ENCODE results near the gene THSD7A.

THSD7A gene

DNA sequence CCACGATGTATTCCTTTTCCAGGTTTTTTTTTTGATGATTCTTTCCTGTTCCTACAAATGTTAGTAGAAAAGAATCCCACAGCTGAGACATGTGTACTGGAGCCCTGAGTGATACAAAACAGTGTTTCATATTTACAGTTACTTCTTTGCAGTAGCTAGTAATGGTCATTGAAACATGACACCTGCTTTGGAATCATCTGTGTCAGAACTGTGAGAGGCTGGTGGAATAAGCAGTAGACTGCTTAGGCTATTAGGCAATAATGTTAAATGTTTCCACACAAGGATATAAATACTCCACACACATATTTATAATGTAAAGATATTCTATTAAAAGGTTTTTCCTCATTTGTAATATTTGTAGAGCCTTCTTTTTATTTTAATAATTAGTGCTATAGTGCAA, 394.0 kb downstream of the THSD7A start:
- no peak overlapping the region for H3K4me3 ChIP-seq (ENCODE audit: low read length)
- H3K9me3 ChIP-seq (replicated peaks; ENCODE audit: low read length), result no peaks in the 10 kb centered on the region
- H3K9ac ChIP-seq (ENCODE audit: low read depth, low read length), result no peak overlapping the region
- H3K27me3 ChIP-seq (ENCODE audit: control insufficient read depth, insufficient read depth, low read length), result no peaks in the 10 kb centered on the region
- no peaks in the 10 kb centered on the region for H3K36me3 ChIP-seq (ENCODE audit: insufficient read depth, low read length)
- H3K4me2 ChIP-seq (ENCODE audit: low read length), result no peak overlapping the region
- H3K4me1 ChIP-seq (ENCODE audit: control insufficient read depth, insufficient read depth, low read length), result no peaks in the 10 kb centered on the region

DNA sequence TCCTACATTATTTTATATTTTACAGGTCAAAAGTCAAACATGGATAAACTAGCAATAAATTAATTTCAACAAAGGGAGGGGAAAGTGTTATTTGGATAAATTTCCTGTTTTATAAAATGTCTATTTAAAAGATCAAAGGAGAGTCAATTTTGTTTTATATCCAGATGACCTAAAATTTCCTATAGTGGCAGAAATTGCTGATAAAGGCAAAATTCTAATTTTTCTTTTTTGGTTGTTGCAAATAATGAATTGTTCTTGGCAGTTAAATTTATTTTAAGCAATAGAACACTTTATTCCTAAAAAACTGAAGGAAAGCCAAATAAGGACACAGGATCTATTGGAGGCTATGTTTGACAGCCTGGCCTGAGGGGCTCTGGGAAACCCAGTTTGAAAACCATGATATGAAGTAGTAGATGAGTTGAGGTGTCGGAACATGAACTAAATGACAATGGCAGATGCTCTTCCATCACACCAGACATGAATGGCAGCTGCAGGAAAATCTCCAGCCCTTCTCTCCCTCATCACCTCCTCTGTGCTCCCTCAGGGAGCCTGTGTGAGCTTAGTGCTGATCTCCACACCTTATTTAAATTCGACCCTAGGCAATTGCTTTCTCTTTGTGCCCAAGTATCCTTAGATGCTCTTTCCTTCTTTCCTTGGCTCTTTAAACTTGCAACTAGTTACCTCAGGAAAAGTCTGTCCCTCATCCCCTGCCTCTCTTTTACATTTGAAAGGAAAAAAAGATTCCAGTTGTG, 395.0 kb downstream of the THSD7A start:
- H3K4me1 ChIP-seq (ENCODE audit: control insufficient read depth, insufficient read depth, low read length), result no peaks in the 10 kb centered on the region
- no peak overlapping the region for H3K4me2 ChIP-seq (ENCODE audit: low read length)
- no peaks in the 10 kb centered on the region for H3K36me3 ChIP-seq (ENCODE audit: insufficient read depth, low read length)
- no peak overlapping the region for H3K9ac ChIP-seq (ENCODE audit: low read depth, low read length)
- H3K4me3 ChIP-seq (ENCODE audit: low read length), result no peak overlapping the region
- no peaks in the 10 kb centered on the region for H3K9me3 ChIP-seq (replicated peaks; ENCODE audit: low read length)
- H3K27me3 ChIP-seq (ENCODE audit: control insufficient read depth, insufficient read depth, low read length), result no peaks in the 10 kb centered on the region

DNA sequence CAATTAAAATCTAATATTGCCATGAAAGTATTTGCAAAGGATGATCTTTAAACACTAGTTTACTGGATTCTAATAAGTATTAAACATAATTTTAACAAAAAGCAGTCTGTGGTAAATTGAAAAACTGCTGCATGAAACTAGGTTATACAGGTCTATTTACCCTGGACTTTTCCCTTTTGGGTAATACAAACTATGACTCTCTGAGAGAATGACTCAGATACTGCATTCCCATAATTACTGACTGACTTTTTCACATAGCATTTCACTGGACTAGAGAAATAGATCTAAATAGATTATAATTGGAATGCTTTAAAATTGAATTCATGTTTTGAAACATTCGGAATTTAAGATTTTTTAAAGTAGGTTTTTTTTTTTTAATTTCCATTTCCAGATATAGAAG, 395.7 kb downstream of the THSD7A start:
- H3K4me2 ChIP-seq (ENCODE audit: low read length), result no peak overlapping the region
- no peak overlapping the region for H3K4me3 ChIP-seq (ENCODE audit: low read length)
- no peaks in the 10 kb centered on the region for H3K4me1 ChIP-seq (ENCODE audit: control insufficient read depth, insufficient read depth, low read length)
- no peaks in the 10 kb centered on the region for H3K36me3 ChIP-seq (ENCODE audit: insufficient read depth, low read length)
- H3K9ac ChIP-seq (ENCODE audit: low read depth, low read length), result no peak overlapping the region
- H3K27me3 ChIP-seq (ENCODE audit: control insufficient read depth, insufficient read depth, low read length), result no peaks in the 10 kb centered on the region
- H3K9me3 ChIP-seq (replicated peaks; ENCODE audit: low read length), result no peaks in the 10 kb centered on the region

DNA sequence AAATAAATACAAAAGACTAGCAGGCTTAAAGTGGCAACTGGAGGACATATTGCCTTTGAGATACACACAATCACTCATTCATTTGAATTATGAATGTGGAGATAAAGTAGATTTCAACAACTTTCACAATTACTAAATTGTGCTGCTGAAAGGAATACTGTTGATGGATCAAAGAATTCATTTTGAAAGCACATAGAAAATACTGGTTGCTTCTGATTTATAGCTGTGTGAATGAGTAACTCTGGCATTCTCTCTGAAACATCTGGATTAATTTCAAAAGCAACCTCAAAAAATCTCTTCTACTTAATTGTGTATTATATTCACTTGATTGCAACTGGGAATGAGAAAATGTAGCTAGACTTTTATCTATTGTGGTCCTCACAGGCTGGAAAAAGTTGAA, 397.6 kb downstream of the THSD7A start:
- no peaks in the 10 kb centered on the region for H3K27me3 ChIP-seq (ENCODE audit: control insufficient read depth, insufficient read depth, low read length)
- no peak overlapping the region for H3K4me2 ChIP-seq (ENCODE audit: low read length)
- no peaks in the 10 kb centered on the region for H3K9me3 ChIP-seq (replicated peaks; ENCODE audit: low read length)

DNA sequence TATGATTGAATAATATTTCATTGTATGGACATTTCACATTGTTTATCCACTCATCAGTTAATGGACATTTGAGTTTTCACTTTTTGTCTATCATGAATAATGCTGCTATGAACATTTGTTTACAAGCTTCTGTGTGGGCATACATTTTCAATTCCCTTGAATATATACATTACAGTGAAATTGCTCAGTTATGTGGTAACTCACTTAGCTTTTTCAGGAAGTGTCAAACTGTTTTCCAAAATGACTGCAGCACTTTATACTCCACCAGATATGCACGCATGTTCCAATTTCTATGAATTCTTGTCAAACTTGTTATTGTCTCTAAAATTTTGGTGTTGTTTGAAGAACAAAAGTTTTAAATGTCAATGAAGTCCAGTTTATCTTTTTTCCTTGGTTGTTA, 401.2 kb downstream of the THSD7A start:
- H3K4me1 ChIP-seq (ENCODE audit: control insufficient read depth, insufficient read depth, low read length), result no peaks in the 10 kb centered on the region
- no peak overlapping the region for H3K4me3 ChIP-seq (ENCODE audit: low read length)
- no peaks in the 10 kb centered on the region for H3K36me3 ChIP-seq (ENCODE audit: insufficient read depth, low read length)
- H3K4me2 ChIP-seq (ENCODE audit: low read length), result no peak overlapping the region
- H3K9me3 ChIP-seq (replicated peaks; ENCODE audit: low read length), result no peaks in the 10 kb centered on the region
- no peak overlapping the region for H3K9ac ChIP-seq (ENCODE audit: low read depth, low read length)
- H3K27me3 ChIP-seq (ENCODE audit: control insufficient read depth, insufficient read depth, low read length), result no peaks in the 10 kb centered on the region

More for the DNA sequence above, 397.6 kb downstream of the THSD7A start:
- Histone ChIP-seq H3K9ac (ENCODE audit: low read depth, low read length) (no peak overlapping the region), H3K4me3 (ENCODE audit: low read length) (no peak overlapping the region), H3K36me3 (ENCODE audit: insufficient read depth, low read length) (no peaks in the 10 kb centered on the region), H3K4me1 (ENCODE audit: control insufficient read depth, insufficient read depth, low read length) (no peaks in the 10 kb centered on the region)

DNA sequence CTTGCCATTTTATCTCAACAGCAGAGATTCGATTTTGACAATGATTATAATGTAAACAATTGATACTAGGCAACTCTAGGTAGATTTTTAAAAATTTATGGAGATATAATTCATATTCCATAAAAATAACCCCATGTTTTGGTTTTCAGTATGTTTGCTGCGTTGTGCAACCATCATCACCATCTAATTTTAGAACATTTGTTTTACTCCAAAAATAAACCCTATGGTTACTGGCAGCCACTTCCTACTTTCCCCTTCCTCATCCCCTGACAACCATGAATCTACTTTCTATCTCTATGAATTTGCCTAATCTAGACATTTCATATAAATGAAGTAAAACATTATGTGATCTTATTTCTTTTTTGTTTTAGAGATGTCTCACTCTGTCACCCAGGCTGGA, 401.9 kb downstream of the THSD7A start:
- Histone ChIP-seq H3K9me3 (replicated peaks; ENCODE audit: low read length) (no peaks in the 10 kb centered on the region), H3K4me1 (ENCODE audit: control insufficient read depth, insufficient read depth, low read length) (no peaks in the 10 kb centered on the region), H3K36me3 (ENCODE audit: insufficient read depth, low read length) (no peaks in the 10 kb centered on the region), H3K27me3 (ENCODE audit: control insufficient read depth, insufficient read depth, low read length) (no peaks in the 10 kb centered on the region), H3K9ac (ENCODE audit: low read depth, low read length) (no peak overlapping the region), H3K4me3 (ENCODE audit: low read length) (no peak overlapping the region), H3K4me2 (ENCODE audit: low read length) (no peak overlapping the region)

DNA sequence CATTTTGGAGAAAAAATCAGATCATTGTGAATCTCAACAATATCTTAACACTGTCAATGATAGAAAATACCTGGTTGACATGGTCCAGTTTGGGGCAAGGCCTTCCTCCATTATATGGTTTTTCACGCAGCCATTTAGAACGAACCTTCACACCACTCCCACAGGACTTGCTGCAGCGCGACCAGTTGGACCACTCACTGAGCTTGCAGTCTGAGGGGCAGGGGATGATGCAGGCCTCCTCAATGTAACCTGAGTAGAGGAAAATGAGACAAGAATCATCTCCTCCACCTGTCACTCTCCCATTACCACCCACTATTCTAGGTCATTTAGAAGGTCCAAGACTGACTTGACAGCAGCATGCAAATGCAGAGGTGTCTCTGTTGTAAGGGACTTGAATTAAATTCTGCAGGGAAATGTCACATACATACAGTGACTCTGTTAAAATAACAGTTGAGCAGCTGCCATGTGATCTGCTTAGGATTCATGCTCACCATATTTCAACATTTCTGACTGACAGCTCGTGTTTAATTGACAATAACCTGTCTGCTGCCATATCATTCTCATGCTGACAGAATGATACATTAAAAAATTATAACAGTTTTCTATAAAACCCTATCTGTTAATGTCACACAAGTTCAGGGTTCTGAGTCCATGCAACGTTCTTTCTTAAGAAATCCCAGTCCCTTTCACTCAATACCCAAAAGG, 403.0 kb downstream of the THSD7A start:
- H3K4me1 ChIP-seq (ENCODE audit: control insufficient read depth, insufficient read depth, low read length), result no peaks in the 10 kb centered on the region
- H3K4me3 ChIP-seq (ENCODE audit: low read length), result no peak overlapping the region
- no peaks in the 10 kb centered on the region for H3K9me3 ChIP-seq (replicated peaks; ENCODE audit: low read length)
- no peaks in the 10 kb centered on the region for H3K36me3 ChIP-seq (ENCODE audit: insufficient read depth, low read length)
- no peaks in the 10 kb centered on the region for H3K27me3 ChIP-seq (ENCODE audit: control insufficient read depth, insufficient read depth, low read length)
- H3K9ac ChIP-seq (ENCODE audit: low read depth, low read length), result no peak overlapping the region
- H3K4me2 ChIP-seq (ENCODE audit: low read length), result no peak overlapping the region

DNA sequence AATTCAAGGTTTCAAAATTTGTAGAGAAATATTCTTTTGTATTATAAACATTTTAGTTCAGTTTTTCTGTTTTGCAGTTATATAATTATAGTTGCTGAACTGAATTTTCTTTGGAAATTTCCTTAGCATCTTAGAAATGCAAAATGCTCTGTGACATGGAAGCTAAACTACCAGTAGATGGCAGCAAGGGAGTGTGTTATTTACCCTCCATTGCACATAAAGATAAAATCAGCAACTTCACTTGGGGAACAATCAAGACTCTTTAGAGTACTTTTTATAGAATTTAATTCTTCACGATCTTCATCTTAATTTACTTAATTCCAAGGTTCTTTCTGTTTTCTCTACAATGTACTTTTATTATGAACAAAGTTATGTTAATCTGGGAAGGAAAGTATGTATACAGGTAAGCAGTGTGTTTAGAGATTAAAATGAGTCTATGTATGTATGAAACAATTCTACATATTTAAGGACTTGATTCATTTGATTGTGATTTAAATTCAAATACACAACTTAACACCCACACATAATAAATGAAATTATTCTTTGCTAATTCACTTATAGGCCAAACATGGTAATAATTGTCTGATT, 404.2 kb downstream of the THSD7A start:
- H3K4me2 ChIP-seq (ENCODE audit: low read length), result no peak overlapping the region
- no peaks in the 10 kb centered on the region for H3K9me3 ChIP-seq (replicated peaks; ENCODE audit: low read length)
- no peak overlapping the region for H3K4me3 ChIP-seq (ENCODE audit: low read length)
- no peaks in the 10 kb centered on the region for H3K36me3 ChIP-seq (ENCODE audit: insufficient read depth, low read length)
- no peaks in the 10 kb centered on the region for H3K4me1 ChIP-seq (ENCODE audit: control insufficient read depth, insufficient read depth, low read length)
- no peaks in the 10 kb centered on the region for H3K27me3 ChIP-seq (ENCODE audit: control insufficient read depth, insufficient read depth, low read length)
- no peak overlapping the region for H3K9ac ChIP-seq (ENCODE audit: low read depth, low read length)

DNA sequence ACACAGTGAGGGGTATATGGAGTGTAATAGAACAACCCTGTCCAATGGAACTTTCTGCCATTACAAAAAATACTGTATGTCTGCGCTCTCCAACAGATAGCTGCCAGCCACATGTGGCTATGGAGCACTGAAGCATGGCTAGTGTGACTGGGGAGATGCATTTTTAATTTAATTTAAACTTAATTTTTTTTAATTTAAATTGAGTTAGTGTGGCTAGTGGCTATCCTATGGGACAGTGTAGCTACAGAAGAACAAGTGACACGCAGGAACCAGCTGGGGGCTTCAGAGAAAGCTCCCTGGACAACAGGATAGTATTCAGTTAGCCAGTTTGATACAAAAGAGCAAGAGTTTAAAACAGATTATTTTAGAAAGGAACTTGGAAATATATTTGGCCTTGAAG, 408.0 kb downstream of the THSD7A start:
- Histone ChIP-seq H3K9ac (ENCODE audit: low read depth, low read length) (no peak overlapping the region), H3K36me3 (ENCODE audit: insufficient read depth, low read length) (no peaks in the 10 kb centered on the region), H3K4me1 (ENCODE audit: control insufficient read depth, insufficient read depth, low read length) (no peaks in the 10 kb centered on the region), H3K4me2 (ENCODE audit: low read length) (no peak overlapping the region), H3K27me3 (ENCODE audit: control insufficient read depth, insufficient read depth, low read length) (no peaks in the 10 kb centered on the region), H3K4me3 (ENCODE audit: low read length) (no peak overlapping the region), H3K9me3 (replicated peaks; ENCODE audit: low read length) (no peaks in the 10 kb centered on the region)

DNA sequence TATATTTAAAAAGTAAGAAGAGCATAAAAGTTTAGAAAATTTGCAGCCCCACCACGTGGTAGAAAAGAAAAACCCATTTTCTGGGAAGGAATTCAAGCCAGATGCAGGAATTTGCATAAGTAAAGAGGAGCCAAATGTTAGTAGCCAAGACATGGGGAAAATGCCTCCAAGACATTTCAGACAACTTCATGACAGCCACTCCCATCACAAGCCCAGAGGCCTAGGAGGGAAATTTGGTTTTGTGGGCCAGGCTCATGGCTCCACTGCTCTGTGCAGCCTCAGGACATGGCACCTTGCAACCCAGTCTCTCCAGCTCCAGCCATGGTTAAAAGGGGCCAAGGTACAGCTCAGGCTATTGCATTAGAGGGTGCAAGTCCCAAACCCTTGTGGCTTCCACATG, 411.9 kb downstream of the THSD7A start:
- Histone ChIP-seq H3K9me3 (replicated peaks; ENCODE audit: low read length) (no peaks in the 10 kb centered on the region), H3K4me3 (ENCODE audit: low read length) (no peak overlapping the region), H3K4me2 (ENCODE audit: low read length) (no peak overlapping the region), H3K27me3 (ENCODE audit: control insufficient read depth, insufficient read depth, low read length) (no peaks in the 10 kb centered on the region), H3K36me3 (ENCODE audit: insufficient read depth, low read length) (no peaks in the 10 kb centered on the region), H3K9ac (ENCODE audit: low read depth, low read length) (no peak overlapping the region), H3K4me1 (ENCODE audit: control insufficient read depth, insufficient read depth, low read length) (no peaks in the 10 kb centered on the region)

DNA sequence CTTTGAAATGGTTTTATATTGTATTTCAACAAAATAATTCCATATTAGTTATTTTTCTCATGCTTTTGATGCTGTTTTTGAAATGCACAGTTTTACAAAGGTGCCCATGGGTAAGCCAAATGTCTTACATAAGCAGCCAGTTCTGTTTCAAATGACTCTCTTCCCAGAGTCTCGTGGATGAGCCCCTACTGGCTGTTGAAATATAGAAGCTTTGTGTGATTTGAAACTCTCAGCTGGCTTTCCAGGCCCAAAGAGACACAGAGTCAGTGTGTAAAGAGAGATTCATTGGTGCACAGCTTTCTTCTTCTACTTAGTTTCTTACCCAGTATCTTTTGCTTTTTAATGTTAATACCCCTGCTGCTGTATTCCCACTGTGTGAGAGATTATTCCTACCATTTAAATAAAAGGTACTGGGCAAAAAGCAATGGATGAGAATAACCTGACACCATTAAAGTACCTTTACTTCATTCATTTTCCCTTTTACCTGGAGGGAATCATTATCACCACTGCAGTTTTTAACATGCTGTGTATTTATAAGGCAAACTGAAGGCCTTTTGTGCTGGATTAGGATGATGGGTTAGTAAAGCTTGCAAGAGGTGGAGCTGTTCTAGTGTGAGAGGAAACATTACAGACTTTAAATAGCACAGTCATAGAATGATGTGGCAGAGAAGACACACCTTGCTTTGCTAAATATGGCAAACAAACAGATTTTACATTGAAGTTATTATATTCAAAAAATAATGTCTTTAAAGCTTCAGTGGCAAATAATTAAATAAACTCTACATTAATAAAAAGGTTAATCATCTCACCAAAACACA, 415.1 kb downstream of the THSD7A start:
- no peaks in the 10 kb centered on the region for H3K27me3 ChIP-seq (ENCODE audit: control insufficient read depth, insufficient read depth, low read length)
- H3K9me3 ChIP-seq (replicated peaks; ENCODE audit: low read length), result no peaks in the 10 kb centered on the region
- no peak overlapping the region for H3K9ac ChIP-seq (ENCODE audit: low read depth, low read length)
- H3K4me1 ChIP-seq (ENCODE audit: control insufficient read depth, insufficient read depth, low read length), result no peaks in the 10 kb centered on the region
- no peak overlapping the region for H3K4me2 ChIP-seq (ENCODE audit: low read length)
- no peak overlapping the region for H3K4me3 ChIP-seq (ENCODE audit: low read length)
- no peaks in the 10 kb centered on the region for H3K36me3 ChIP-seq (ENCODE audit: insufficient read depth, low read length)

Measured in skeletal muscle satellite cell (primary cell).